Neural crest cell (in vitro differentiated cells): ENCODE measurements around the gene TMEM203. TPM values are rescaled to one million over a fixed set of nuclear protein-coding genes. Genes with fewer than 3 reads are reported as not detected.

ENCODE experiments used
- DNase-seq: peaks from one replicate; pipeline ENCODE4 v3.0.0; 2021; ENCODE audit warnings: low read depth, mixed read lengths, low spot score
- H3K27ac Mint-ChIP-seq: one replicate; pipeline ENCODE4 v1.8.0; 2021; ENCODE audit warnings: mild to moderate bottlenecking, mixed read lengths; ENCODE audit not compliant: unreplicated experiment
- H3K27me3 Mint-ChIP-seq: 2 replicates; pipeline ENCODE4 v1.8.0; 2021; ENCODE audit warnings: low read depth, mild to moderate bottlenecking, mixed read lengths
- H3K36me3 Mint-ChIP-seq: 2 replicates; pipeline ENCODE4 v1.8.0; 2021; ENCODE audit warnings: low read depth, mild to moderate bottlenecking, mixed read lengths
- H3K4me1 Mint-ChIP-seq: 2 replicates; pipeline ENCODE4 v1.8.0; 2021; ENCODE audit warnings: mixed read lengths
- H3K4me3 Mint-ChIP-seq: one replicate; pipeline ENCODE4 v1.8.0; 2021; ENCODE audit warnings: mild to moderate bottlenecking, mixed read lengths
- H3K9me3 Mint-ChIP-seq: 2 replicates; pipeline ENCODE4 v1.8.0; 2021; ENCODE audit warnings: mixed read lengths
- long read RNA-seq: library from polyadenylated mRNA; unstranded; transcript quantifications from one replicate; pipeline ENCODE4 v2.0.0, GENCODE V29; 2020
- total RNA-seq: library from RNA; stranded (reverse); gene quantifications from 2 replicates; pipeline ENCODE4 v1.2.1, GENCODE V29; 2021
- TF ChIP-seq, protein P1 (sequence below): fragments of 200-600 bp; sonication (generic); conservative IDR thresholded peaks from 2 replicates; pipeline ENCODE4 v1.5.0; 2021; ENCODE audit warnings: antibody characterized with exemption, mild to moderate bottlenecking

TMEM203 gene, protein sequence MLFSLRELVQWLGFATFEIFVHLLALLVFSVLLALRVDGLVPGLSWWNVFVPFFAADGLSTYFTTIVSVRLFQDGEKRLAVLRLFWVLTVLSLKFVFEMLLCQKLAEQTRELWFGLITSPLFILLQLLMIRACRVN
- 45.0 and 49.7 TPM in 2 replicates for total RNA-seq
- long read RNA-seq, partial matches to known transcripts, result 0 of 2 reads
- long read RNA-seq, other reads (novel, unspliced or antisense), result 0 of 2 reads

DNA sequence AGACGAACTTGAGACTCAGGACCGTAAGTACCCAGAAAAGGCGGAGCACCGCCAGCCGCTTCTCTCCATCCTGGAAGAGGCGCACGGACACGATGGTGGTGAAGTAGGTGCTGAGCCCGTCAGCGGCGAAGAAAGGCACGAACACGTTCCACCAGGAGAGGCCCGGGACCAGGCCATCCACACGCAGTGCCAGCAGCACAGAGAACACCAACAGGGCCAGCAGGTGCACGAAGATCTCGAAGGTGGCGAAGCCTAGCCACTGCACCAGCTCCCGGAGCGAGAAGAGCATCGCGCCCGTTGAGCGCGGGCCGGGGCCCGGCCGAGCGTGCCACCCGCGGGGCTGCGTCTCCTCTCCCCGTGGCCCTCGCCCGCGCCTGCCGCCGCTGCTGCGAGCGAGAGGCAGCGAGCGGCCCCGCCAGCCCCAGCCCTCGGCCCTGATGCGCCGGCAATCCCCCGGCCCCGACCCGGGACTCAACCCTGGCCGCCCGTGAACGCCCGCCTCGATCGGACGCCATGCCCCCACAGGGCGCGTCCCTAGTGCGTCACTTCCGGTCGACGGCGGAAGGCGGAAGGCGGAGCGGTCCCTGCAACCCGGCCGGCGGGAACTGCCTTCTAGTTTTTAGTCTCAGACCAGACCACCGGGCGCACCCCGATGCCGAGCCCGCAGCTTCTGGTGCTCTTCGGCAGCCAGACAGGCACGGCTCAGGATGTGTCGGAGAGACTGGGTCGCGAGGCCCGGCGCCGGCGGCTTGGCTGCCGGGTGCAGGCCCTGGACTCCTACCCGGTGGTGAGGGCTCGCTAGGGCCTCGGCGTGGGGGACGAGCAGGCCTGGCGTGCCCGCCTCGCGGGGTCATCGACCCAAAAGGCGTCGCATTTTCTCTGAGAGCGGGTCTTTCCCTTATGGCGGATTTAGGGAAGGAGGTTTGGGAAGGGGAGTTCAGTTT is at the start of gene TMEM203, which contains the start of gene NDOR1:
Gene TMEM203, minus strand, starts transcription at position 523 of the 944 bp plus-strand sequence. Its CDS starts 234 bp downstream, at position 289.
Gene NDOR1, plus strand, starts transcription at position 575 of the 944 bp plus-strand sequence. Its CDS starts 78 bp downstream, at position 653.
- H3K27me3 Mint-ChIP-seq, result no peaks in the 10 kb centered on the region
- peaks cover 7% of the 10 kb centered on the region for H3K36me3 Mint-ChIP-seq
- TF ChIP-seq, protein P1, sequence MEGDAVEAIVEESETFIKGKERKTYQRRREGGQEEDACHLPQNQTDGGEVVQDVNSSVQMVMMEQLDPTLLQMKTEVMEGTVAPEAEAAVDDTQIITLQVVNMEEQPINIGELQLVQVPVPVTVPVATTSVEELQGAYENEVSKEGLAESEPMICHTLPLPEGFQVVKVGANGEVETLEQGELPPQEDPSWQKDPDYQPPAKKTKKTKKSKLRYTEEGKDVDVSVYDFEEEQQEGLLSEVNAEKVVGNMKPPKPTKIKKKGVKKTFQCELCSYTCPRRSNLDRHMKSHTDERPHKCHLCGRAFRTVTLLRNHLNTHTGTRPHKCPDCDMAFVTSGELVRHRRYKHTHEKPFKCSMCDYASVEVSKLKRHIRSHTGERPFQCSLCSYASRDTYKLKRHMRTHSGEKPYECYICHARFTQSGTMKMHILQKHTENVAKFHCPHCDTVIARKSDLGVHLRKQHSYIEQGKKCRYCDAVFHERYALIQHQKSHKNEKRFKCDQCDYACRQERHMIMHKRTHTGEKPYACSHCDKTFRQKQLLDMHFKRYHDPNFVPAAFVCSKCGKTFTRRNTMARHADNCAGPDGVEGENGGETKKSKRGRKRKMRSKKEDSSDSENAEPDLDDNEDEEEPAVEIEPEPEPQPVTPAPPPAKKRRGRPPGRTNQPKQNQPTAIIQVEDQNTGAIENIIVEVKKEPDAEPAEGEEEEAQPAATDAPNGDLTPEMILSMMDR, result no peak
- H3K4me3 Mint-ChIP-seq, result peak within 1 kb of the TSS; percentile 94
- H3K27ac Mint-ChIP-seq, result peak within 1 kb of the TSS; percentile 94
- peaks cover 42% of the 10 kb centered on the region for H3K4me1 Mint-ChIP-seq
- no peaks in the 10 kb centered on the region for H3K9me3 Mint-ChIP-seq
- peak; percentile 92 for DNase-seq

DNA sequence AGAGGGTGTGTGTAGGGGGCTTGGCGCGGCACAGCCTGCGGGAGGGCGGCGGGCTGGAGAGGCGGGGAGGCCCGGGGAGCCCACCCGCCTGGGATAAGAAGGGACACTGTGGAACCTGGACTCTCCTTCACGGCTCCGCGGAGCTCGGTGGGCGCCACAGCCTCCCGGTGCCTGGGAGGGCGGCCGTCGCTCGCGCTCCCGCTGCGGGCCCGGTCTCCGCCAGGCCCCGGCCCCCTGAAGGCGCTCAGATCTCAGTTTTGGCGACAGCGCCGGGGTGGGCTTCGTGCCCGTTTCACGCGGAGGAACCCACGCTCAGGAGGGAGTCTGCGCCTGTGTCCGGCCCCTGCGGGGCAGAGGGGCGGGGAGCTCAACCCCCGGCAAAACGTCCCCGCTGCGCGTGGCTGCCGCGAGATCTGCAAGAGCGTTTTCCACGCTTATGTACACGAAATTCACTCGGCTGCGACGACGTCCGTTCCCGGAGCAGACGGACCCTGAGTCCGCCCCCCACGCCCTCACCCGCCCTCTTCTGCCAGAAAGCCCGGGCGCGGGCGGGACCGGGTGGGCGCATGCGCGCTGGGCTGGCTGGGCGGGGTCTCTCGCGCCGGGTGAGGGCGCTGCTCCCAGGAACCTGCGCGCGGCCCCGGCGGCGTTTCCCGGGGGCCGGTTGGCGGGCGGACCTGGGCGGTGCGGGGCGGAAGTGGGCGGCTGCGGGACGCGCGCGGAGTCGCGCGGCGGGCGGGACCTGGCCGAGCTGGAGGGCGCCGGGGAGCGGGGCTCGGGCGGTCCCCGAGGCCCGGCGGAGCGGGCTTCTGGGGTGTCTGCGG is 49.4 kb upstream of the TMEM203 start, which contains the start of gene NELFB:
Gene NELFB, plus strand, starts transcription at position 704 of the 824 bp plus-strand sequence.
- TF ChIP-seq, protein P1, result no peak

DNA sequence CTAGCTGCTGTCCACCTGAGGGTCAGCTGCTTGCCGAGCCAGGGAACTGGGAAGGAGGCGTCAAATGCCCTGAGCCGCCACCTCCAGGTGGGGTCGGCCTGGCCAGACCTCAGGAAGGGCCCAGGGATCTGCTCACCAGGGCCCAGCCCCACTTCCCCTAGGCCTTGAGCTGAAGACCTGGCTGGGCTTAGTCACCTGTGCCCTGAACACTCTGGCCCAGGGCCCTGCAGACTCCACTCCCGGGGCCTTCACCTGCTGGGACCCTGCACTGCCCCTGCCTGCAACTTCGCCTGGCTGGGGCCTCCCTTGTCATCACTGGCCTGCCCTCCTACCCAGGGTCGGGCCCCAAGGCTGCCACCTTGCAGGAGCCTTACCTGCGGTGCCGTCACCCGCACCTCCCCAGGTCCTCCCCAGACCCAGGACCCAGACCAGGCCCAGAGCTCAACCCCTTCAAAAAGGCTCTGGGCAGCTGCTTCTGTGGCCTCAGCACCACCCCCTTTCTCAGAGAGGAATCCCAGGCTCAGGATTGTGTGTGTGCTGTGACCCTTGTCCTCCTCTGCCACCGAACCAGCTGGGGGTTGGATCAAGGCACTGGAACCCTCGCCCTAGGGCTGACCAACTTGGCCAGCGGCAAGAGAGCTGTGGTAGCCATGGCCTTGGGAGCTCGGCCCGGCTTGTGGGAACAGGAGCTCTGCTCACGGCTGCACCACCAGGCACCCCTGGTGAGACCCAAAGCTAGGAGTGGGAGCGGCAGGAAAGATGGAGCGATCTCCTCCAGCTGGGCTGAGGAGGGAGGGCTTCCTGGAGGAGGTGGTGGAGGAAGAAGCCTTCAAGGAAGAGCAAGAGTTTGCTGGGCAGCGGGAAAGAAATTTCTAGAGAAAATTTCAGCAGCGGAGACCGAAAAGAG is 48.5 kb upstream of the TMEM203 start:
- TF ChIP-seq, protein P1, result no peak
- Mint-ChIP-seq H3K9me3 (no peaks in the 10 kb centered on the region), H3K4me3 (peak overlapping the region; percentile 97), H3K36me3 (peaks cover 2% of the 10 kb centered on the region), H3K4me1 (peaks cover 13% of the 10 kb centered on the region), H3K27me3 (peaks cover 3% of the 10 kb centered on the region), H3K27ac (peak overlapping the region; percentile 83)
- no peak for DNase-seq

More for the DNA sequence above, 49.4 kb upstream of the TMEM203 start, which contains the start of gene NELFB:
- Mint-ChIP-seq H3K4me3 (peak within 1 kb of the TSS; percentile 97), H3K9me3 (no peaks in the 10 kb centered on the region), H3K4me1 (peaks cover 13% of the 10 kb centered on the region), H3K27me3 (peaks cover 3% of the 10 kb centered on the region), H3K27ac (peak within 1 kb of the TSS; percentile 83), H3K36me3 (peaks cover 2% of the 10 kb centered on the region)
- DNase-seq, result peak; percentile 99

DNA sequence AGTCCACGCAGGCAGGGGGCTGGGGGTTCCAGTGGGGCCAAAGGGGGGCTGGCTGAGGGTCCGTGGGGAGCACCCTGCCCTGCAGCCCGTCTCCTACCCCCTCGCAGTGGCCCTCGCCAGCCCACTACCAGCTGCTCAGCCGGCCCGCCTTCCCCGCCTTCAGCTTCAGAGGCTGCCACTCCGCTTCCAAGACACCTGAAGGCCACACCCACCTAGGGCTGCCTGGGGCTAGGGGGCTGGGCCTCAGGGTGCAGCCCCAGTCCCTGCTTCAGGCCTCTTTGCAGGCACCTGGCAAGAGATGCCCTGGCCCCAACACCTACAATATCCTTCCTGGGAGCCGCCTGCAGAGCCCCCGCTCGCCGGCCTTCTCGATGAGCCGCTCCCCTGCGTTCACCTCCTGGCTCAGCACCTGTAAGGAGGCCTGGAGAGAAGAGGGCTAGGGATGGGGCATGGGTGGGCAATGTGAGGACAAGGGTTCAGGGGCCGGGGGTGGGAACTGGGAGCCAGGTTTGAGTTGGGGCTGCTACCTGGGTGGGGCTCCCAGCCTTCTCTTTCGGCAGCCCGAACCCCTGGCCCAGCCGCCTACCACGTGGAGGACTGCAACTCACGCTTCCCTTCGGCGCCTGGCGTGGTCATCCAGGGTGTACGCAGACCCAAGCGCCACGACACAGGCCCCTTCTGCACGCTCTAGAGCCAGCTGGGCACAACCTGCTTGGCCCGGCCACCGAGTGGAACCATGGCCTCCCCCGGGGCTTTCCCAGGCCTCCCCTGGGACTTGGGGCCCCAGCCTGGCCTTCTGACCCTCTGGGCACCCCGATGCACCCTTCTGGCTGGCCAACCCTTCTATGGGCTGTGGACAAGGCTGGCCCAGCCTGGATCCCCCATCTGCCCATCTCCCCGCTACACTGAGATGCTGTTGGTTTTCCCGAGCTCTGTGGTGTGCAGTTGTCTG is 47.4 kb upstream of the TMEM203 start:
- DNase-seq, result no peak
- TF ChIP-seq, protein P1, result no peak
- no peaks in the 10 kb centered on the region for H3K9me3 Mint-ChIP-seq
- peaks cover 3% of the 10 kb centered on the region for H3K27me3 Mint-ChIP-seq
- H3K27ac Mint-ChIP-seq, result no peak overlapping the region
- peaks cover 2% of the 10 kb centered on the region for H3K36me3 Mint-ChIP-seq
- H3K4me1 Mint-ChIP-seq, result peaks cover 13% of the 10 kb centered on the region
- peak overlapping the region; percentile 97 for H3K4me3 Mint-ChIP-seq
